HG03571 (cell line): Measurements from ENCODE around the gene CCZ1B.
"Not testable (repeated sequence)": the region's sequence is repeated elsewhere in the genome, so short reads cannot be mapped to it uniquely, and the experiment has no call there.

Experiments used
- ATAC-seq: cut with Tn5 transposase; IDR thresholded peaks from one replicate; pipeline ENCODE4 v1.9.1; 2021; ENCODE audit not compliant: unreplicated experiment

CCZ1B gene

DNA sequence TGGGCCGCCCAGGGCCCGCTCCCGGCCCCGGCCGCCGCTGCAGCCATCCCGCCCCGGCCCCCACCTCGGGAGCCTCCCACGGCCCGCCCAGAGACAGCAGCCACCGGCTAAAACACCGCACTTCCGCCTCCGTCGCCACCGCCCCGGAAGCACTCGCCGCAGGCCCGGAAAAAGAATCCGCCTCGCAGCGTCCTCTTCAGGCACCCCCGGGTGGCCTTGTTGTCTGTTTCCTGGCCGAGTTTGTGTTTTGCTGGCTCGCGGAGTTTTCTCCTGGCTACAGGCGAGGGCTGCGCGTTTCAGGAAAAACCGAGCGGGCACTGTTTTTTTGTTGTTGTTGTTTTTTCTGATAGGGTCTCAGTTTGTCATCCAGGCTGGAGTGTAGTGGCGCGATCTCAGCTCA, at the start of gene CCZ1B:
Gene CCZ1B, minus strand, starts transcription at position 125 of the 400 bp plus-strand sequence. Its CDS starts 78 bp downstream, at position 47.
- ATAC-seq: peak; percentile 98

- ATAC-seq: not testable (repeated sequence)
These were observed 48.9 kb upstream of the CCZ1B start for GRCh38 chr7:6875022-6875421.

GRCh38 chr7:6872246-6872945, 46.3 kb upstream of the CCZ1B start:
- ATAC-seq: not testable (repeated sequence)

DNA sequence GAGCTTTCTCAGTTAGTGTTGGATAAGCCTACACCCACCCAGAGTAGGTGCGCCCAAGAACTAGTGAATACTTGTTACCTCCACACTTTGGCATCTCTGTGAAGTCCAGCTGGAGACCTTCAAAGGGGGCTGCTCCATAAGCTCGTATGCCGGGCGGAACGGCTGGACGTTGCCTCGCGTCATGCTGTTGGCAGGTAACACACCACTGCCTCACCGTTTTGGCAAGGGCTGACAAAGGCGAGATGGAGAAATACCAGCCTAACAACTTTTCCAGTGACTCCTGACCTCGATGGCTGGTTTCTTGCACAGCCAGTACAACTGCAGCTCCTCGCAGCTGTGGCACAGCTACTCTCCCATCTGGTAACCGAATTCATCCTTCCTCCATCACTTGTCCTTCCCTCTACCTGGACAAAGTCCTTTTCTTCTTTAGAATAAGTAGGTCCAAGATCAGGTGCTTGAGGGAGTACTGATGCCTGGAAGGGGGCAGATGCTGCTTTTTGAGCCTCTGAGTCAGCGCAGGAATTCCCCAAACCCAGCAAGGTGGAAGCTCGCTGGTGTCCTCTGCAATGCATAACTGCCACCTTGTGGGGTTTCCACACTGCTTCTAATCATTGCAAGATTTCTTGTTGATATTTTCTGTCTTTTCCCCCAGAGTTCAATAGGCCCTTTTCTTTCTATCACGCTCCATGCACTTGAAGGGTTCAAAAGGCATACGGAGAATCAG, 45.5 kb upstream of the CCZ1B start:
- not testable (repeated sequence) for ATAC-seq

GRCh38 chr7:6864751-6865150, 38.7 kb upstream of the CCZ1B start:
- not testable (repeated sequence) for ATAC-seq

DNA sequence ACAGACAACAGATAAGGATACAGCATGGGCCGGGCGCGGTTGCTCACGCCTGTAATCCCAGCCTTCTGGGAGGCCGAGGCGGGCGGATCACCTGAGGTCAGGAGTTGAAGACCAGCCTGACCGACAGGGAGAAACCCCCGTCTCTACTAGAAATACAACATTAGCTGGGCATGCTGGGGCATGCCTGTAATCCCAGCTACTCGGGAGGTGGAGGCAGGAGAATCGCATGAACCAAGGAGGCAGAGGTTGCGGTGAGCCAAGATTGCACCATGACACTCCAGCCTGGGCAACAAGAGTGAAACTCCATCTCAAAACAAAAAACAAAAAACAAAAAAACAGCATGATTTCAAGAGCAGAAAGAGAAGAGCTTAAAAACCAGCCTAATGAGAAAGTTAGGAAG, 38.1 kb upstream of the CCZ1B start:
- ATAC-seq: not testable (repeated sequence)

DNA sequence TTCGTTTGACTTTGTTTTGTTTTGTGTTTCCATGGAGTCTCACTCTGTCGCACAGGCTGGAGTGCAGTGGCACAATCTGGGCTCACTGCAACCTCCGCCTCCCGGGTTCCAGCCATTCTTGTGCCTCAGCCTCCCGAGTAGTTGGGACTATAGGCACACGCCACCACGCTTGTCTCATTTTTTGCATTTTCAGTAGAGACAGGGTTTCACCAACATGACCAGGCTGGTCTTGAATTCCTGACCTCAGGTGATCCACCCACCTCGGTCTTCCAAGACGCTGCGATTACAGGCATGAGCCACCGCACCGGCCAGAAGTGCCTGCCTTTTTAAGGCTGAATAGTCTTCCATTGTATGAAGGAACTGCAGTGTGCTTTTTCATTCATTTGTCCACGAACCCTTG, 36.8 kb upstream of the CCZ1B start:
- not testable (repeated sequence) for ATAC-seq

DNA sequence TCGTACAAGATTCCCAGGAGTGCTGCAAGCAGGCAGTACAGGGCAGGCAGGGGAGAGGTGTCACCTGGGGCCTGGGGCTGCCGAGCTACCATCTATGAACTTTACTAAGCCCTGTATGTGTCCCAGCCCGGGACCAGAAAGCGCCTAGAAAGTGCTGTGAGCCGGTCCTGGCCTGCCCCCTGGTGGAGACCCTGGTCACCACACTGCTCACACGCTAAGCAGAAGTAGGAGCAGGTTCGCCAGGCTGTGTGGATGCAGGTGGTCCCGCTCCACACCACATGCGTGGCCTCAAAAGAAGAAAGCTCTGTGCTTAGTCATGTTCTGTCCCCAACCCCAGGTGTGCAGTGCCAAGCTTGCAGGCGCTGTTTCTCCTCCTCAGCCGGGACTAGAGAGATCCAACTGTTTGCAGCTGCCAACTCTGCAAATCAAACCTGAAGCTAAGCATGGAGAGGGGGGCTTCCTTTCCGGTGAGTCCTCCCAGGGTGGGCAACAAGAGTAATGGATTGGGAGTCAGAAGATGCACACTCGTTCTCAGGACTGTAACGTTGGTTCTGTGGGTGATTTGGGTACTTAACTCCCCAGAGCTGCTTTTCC, 31.7 kb upstream of the CCZ1B start:
- not testable (repeated sequence) for ATAC-seq

DNA sequence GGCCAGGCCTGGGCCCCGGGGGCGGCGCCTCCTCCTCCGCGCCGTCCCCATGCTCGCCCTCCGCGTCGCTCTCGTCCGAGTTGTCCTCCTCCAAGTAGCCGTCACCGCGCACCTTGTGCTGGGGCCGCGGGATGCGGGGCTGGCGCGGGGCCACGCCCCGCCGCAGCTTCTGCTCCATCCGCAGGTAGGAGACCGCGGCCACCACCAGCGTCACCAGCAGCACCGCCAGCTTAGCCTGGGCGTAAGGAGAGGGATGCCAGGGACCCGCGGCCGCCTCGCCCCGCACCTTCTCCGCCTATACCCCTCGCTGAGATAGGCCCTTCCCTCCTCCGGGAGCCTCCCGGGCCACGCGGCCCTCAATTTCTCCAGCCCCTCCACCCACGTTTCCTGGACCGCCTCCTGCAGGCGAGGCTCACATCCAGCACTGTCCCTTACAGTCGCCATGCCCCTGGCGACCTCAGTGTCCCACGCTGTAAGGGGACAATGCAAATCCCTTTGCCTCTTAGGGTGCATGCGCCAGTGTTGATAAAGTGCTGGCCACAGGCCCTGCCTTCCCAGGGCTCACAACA, 29.6 kb upstream of the CCZ1B start:
- ATAC-seq: not testable (repeated sequence)

- ATAC-seq: not testable (repeated sequence)
These were observed 28.9 kb upstream of the CCZ1B start for GRCh38 chr7:6854747-6855562.

DNA sequence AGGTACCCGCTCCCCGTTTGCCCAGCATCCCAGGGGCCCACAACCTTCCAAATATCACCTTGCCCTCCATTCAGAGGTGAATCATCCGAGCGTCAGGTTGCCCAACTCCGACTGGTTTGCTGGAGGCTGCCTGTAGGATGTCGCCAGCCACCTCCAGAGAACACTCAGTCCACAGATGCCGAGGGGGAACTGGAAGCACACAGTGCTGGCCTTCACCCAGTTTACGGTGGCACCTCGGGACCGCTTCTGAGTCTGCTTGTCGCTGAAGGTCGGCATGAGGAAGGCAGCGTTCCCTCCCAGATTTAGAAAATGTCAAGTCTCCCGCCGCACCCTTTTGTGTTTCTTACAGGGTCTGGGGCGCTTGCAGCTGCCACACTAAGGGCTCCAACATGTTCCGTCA, 27.6 kb upstream of the CCZ1B start:
- not testable (repeated sequence) for ATAC-seq

DNA sequence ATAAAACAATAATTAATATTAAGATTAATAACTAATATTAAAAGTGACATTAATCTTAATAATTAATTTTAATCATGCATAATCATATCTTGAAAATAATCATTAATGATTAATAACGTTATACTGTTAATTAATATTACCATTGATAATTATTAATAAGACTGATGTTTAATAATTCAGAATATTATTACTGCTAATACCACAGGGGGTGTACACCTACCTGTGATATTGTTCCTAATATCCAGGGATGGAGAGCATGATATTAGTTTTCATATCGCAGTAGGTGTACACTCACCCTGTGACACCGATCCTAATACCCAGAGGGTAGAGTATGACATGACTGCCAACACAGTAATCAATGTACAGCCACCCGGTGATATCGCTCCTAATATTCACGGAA, 23.1 kb upstream of the CCZ1B start:
- not testable (repeated sequence) for ATAC-seq

DNA sequence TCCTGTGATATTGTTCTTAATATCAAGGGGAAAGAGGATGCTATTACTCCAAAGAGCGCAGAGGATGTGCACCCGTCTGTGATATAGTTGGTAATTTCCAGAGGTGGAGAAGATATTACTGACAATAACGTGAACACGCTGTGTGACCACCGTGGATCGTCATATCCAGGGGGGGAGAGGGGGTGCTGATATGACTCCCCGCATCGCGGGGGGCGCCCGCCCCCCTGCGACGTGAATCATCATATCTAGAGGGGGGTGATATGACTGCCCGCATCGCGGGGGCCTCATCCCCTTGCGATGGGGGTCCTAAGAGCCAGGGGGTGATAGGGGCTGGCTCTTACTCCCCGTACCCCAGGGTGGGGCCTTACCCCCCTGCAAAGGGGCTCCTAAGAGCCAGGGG, 21.7 kb upstream of the CCZ1B start:
- ATAC-seq: not testable (repeated sequence)

DNA sequence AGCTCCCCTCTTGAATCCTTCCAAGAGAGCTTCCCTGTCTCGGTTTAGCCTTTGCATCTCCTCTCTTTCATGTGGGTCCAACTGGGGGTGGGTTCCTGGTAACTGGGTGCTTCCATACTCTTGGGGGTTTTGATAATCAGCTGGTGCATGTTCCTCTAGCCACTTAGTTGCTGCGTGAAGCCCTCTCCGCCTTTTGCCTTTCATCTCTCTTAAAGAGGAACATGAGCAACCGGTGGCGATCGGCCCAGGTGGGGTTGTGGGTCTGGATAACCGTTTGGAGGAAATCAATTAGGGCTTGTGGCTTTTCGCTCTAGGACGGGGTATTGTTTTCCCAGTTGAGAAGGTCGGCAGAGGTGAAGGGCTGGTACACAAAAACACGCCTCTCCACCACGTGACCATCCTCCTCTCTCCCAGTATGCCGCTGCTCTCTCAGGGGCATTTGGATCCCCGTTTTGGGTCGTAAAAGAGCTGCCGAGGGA, 19.9 kb upstream of the CCZ1B start:
- ATAC-seq: not testable (repeated sequence)

- not testable (repeated sequence) for ATAC-seq
These were observed 17.6 kb upstream of the CCZ1B start for GRCh38 chr7:6843654-6844053.

DNA sequence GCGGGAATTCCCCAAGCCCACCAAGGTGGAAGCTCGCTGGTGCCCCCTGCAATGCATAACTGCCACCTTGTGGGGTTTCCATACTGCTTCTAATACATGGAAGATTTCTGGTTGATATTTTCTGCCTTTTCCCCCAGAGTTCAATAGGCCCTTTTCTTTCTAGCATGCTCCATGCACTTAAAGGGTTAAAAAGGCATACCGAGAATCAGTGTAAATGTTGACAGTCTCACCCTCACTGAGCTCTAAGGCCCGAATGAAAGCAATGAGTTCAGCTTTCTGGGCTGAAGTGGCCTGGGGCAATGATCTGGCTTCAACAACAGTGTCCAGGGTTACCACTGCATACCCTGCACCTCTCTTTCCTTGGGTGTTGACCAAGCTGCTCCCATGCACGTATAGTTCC, 17.0 kb upstream of the CCZ1B start:
- ATAC-seq: not testable (repeated sequence)

GRCh38 chr7:6842278-6842921, 16.3 kb upstream of the CCZ1B start:
- not testable (repeated sequence) for ATAC-seq

DNA sequence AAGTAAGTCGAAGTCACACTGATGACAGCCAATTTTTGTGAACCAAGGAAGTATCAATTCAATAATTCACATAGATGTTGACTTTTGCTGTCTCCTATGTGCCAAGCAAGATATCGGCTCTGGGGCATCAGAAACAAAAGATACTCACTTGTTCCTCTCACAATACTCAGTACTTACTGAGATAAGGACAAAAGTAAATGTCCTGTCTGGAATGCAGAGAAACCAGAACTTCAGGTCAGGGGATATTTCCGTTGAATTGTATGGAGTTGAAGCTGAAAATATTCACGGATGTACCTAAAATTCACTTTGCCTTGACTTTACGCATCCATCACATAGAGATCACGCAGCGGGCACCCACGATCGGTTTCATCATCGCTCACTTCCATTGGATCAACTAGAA, 11.0 kb upstream of the CCZ1B start:
- ATAC-seq: not testable (repeated sequence)

DNA sequence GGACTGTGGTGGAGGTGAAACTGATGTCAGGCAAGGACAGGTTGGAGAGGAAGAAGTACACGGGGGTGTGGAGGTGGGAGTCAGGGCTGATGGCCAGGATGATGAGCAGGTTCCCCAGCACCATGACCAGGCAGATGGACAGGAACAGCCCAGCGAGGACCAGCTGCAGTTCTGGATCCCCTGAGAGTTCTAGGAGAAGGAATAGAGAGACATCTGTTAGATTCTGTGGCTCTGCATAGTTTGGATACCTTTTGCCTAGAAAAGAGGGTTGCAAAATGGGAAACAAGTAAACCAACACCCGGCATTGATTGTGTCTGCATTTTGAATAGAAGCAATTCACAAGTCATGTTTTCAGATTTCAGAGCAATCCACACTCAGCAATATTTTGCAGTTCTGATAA, 9.4 kb upstream of the CCZ1B start:
- ATAC-seq: not testable (repeated sequence)

GRCh38 chr7:6833636-6834035, 7.6 kb upstream of the CCZ1B start:
- no peak for ATAC-seq
